Esophagus (tissue), 2 donors: ENCODE measurements around the gene EIF4A3. TPM values are rescaled to one million over a fixed set of nuclear protein-coding genes. Genes with fewer than 3 reads are reported as not detected.

Experiments
- H3K27ac ChIP-seq, 2 donors: one replicate each; pipeline ENCODE4 v1.5.1; 2013; ENCODE audit warnings: low read depth in 2 of 2, mild to moderate bottlenecking in 2 of 2, inconsistent platforms in 1 of 2, low read length in 1 of 2, moderate library complexity in 1 of 2
- H3K27me3 ChIP-seq, 2 donors: one replicate each; pipeline ENCODE4 v1.6.1; 2013; ENCODE audit warnings: low read length in 2 of 2, control low read depth in 1 of 2, mild to moderate bottlenecking in 1 of 2; ENCODE audit not compliant: insufficient read depth in 2 of 2, control insufficient read depth in 1 of 2
- H3K36me3 ChIP-seq, 2 donors: one replicate each; pipeline ENCODE4 v1.6.1; 2013; ENCODE audit warnings: low read length in 1 of 2; ENCODE audit not compliant: control insufficient read depth in 2 of 2, insufficient read depth in 2 of 2
- H3K4me1 ChIP-seq, 2 donors: one replicate each; pipeline ENCODE4 v1.6.1; 2013; ENCODE audit warnings: low read length in 1 of 2; ENCODE audit not compliant: control insufficient read depth in 2 of 2, insufficient read depth in 2 of 2
- H3K4me3 ChIP-seq, 2 donors: one replicate each; pipeline ENCODE4 v1.5.1; 2013; ENCODE audit warnings: low read length in 2 of 2, mild to moderate bottlenecking in 2 of 2, low read depth in 1 of 2, moderate library complexity in 1 of 2
- H3K9me3 ChIP-seq, 2 donors: one replicate each; pipeline ENCODE4 v1.6.1; 2013; ENCODE audit warnings: mild to moderate bottlenecking in 2 of 2, low read depth in 1 of 2, low read length in 1 of 2, moderate library complexity in 1 of 2; ENCODE audit not compliant: control insufficient read depth in 2 of 2, insufficient read depth in 1 of 2
- WGBS, 2 donors: extraction: QIAGEN DNeasy Blood & Tissue Kit; methylation state at CpG; one replicate each; pipeline ENCODE4 v1.1.7; 2013; 5-methylcytosine and 5-hydroxymethylcytosine counted together
- polyA plus RNA-seq, 2 donors: library from polyadenylated mRNA; stranded (reverse); fragments of 200-250 nt; gene quantifications; one replicate each; pipeline ENCODE4 v1.2.3, GENCODE V29; 2013
- donor health status: healthy with polysubstance abuse.
- donor health status: Bipolar disorder and iron deficiency.

EIF4A3 gene
- polyA plus RNA-seq, 2 donors = 40.5 to 102 TPM

- Histone ChIP-seq H3K9me3 (no peaks in the 10 kb centered on the region), H3K4me3 (no peak overlapping the region), H3K4me1 (no peaks in the 10 kb centered on the region), H3K27ac (no peak overlapping the region), H3K36me3 (no peaks in the 10 kb centered on the region), H3K27me3 (no peaks in the 10 kb centered on the region)
- WGBS, 2 donors = 94 to 98% methylated on average over 16 of the region's 16 CpGs
Observed at GRCh38 chr17:80089762-80090161, 57.2 kb downstream of the EIF4A3 start.

DNA sequence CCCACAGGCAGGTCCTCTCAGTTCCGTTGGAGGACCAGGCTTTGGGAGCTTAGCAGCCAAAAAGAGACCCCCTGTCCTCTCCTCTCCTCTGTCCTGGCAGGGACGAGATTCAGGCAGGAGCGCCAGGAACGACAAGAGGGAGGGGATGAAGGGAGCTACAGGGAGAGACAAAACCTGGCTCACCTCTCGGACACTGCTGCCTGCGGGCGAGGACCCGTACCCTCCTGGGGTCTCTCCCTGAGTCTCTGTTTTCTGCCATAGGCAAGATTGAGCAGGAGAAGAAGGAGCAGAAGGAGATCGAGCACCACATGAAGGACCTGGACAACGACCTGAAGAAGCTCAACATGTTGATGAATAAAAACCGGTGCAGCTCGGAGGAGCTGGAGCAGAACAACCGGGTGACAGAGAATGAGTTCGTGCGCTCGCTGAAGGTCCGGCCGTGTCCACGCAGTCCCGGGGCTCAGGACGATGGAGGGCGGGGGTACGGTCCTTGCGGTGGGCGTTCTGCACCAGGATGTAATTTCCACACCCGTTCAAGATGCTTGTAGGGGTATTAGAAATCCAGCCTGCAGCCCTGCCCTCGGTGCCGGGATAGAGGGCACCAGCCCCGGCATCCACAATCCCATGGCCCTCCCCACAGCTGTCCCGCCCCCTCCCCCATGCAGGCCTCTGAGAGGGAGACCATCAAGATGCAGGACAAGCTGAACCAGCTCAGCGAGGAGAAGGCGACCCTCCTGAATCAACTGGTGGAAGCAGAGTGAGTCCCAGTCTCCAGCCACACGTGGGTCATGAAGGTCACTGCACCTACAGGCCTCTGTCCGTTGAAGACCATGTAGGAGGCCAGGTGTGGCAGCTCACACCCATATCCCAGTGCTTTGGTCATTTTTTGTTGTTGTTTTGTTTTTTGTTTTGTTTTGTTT is 59.3 kb downstream of the EIF4A3 start:
- Histone ChIP-seq H3K27ac (no peak overlapping the region), H3K4me1 (peaks cover 0 to 3% of the 10 kb centered on the region in 2 donors), H3K9me3 (no peaks in the 10 kb centered on the region), H3K27me3 (no peaks in the 10 kb centered on the region), H3K4me3 (no peak overlapping the region), H3K36me3 (no peaks in the 10 kb centered on the region)
- WGBS, 2 donors = 83 to 85% methylated on average over 33 to 34 of the region's 34 CpGs

GRCh38 chr17:80086616-80087015 is 60.3 kb downstream of the EIF4A3 start:
- no peaks in the 10 kb centered on the region for H3K36me3 ChIP-seq
- 89% methylated on average over 11 of the region's 11 CpGs for WGBS, 2 donors
- H3K27me3 ChIP-seq = no peaks in the 10 kb centered on the region
- no peaks in the 10 kb centered on the region for H3K9me3 ChIP-seq
- no peak overlapping the region for H3K27ac ChIP-seq
- H3K4me3 ChIP-seq = no peak overlapping the region
- peaks cover 0 to 3% of the 10 kb centered on the region in 2 donors for H3K4me1 ChIP-seq

DNA sequence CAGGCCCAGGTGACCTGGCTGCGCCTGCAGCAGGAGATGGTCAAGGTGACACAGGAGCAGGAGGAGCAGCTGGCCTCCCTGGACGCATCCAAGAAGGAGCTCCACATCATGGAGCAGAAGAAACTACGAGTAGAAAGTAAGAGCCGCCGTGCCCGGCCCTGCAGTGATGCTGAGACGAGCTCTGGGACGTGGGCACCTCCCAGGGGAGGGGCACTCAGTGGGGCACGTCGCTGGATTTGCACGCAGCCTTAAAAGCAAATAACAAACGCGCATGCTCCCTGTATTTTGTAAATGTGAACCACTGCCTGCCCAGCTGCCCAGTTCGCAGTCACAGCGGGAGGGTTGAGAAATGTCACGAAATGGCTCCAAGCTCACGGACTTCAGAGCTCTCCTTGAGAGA is 60.8 kb downstream of the EIF4A3 start:
- WGBS, 2 donors = 79 to 84% methylated on average over 17 of the region's 17 CpGs
- H3K27ac ChIP-seq = no peak overlapping the region
- peaks cover 0 to 3% of the 10 kb centered on the region in 2 donors for H3K4me1 ChIP-seq
- no peaks in the 10 kb centered on the region for H3K27me3 ChIP-seq
- no peaks in the 10 kb centered on the region for H3K36me3 ChIP-seq
- no peaks in the 10 kb centered on the region for H3K9me3 ChIP-seq
- no peak overlapping the region for H3K4me3 ChIP-seq

- Histone ChIP-seq H3K36me3 (no peaks in the 10 kb centered on the region), H3K9me3 (no peaks in the 10 kb centered on the region), H3K27ac (no peak overlapping the region), H3K4me1 (peaks cover 0 to 3% of the 10 kb centered on the region in 2 donors), H3K4me3 (no peak overlapping the region), H3K27me3 (no peaks in the 10 kb centered on the region)
- WGBS, 2 donors = 90 to 91% methylated on average over 15 of the region's 15 CpGs
Observed at GRCh38 chr17:80084773-80085172, 62.2 kb downstream of the EIF4A3 start.

Other genes with a start within 250 kb of the EIF4A3 start
- 1 to 10 TPM; 2.4 to 3.8 TPM for gene TBC1D16, start 111.3 kb downstream of the EIF4A3 start, polyA plus RNA-seq
- 1 to 10 TPM in 1 of 2 donors, under 1 TPM in 1; 0.48 to 1.3 TPM for gene CCDC40, start 110.5 kb downstream of the EIF4A3 start, polyA plus RNA-seq
- gene GAA, start 45.5 kb downstream of the EIF4A3 start, polyA plus RNA-seq = 10 to 100 TPM; 10.1 to 14.3 TPM
- gene CARD14, start 22.9 kb upstream of the EIF4A3 start, polyA plus RNA-seq = 10 to 100 TPM; 25.7 to 28.0 TPM
- gene SGSH, start 73.2 kb upstream of the EIF4A3 start, polyA plus RNA-seq = 10 to 100 TPM; 16.5 to 20.4 TPM
- 1 to 10 TPM; 4.7 to 6.9 TPM for gene SLC26A11, start 73.3 kb upstream of the EIF4A3 start, polyA plus RNA-seq
- 10 to 100 TPM; 17.9 to 54.7 TPM for gene RNF213, start 113.7 kb upstream of the EIF4A3 start, polyA plus RNA-seq